ENCODE measurements around the gene RLN3.
A peak's percentile ranks its signal among the peaks of the same experiment; 100 is the strongest.
"Not testable (repeated sequence)": the region's sequence is repeated elsewhere in the genome, so short reads cannot be mapped to it uniquely, and the experiment has no call there.

The RLN3 gene

DNA sequence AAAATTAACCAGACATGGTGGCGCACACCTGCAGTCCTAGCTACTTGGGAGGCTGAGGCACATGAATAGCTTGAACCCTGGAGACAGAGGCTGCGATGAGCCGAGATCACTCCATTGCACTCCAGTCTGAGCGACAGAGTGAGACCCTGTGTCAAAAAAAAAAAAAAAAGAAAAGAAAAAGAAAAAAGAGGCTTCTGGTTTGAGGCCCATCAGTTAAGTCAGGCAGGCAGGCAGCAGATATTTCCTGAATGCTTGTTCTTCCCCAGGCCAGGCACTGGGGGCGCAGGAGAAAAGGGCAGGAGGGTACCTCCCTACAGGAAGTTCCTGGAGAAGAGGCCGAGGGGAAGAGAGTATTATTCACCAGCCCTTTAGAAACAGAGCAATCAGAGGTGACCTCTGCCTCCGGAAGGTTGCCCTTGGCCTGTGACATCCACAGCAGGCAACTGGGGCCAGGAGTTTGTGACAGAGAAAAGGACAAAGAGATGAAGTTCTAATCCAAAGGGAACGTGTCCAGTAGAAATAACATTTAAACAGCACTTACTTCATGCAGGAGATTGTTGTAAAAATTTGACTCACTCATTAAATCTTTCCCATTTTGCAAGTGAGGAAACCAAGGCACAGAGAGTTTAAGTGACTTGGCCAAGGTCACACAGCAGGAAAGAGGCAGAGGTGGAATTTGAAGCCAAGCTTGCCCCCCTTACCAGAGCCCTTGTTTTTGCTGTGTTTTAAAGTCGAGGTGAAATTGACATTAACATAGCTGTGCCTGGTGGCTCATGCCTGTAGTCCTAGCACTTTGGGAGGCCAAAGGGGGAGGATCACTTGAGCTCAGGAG, 4.3 kb upstream of the RLN3 start:
- DNase-seq = no peak

GRCh38 chr19:14026652-14027192, 1.2 kb upstream of the RLN3 start:
- DNase-seq = not testable (repeated sequence)

- DNase-seq = no peak
These were observed 953 bp downstream of the RLN3 start for GRCh38 chr19:14028901-14029300.

- peak; percentile 87 for DNase-seq
These were observed 3.2 kb downstream of the RLN3 start for GRCh38 chr19:14030997-14031718.

- DNase-seq = peak; percentile 86
These were observed 4.0 kb downstream of the RLN3 start, which contains the start of gene IL27RA for GRCh38 chr19:14031719-14032480. Gene IL27RA, plus strand, starts transcription at chr19:14031762. Its CDS starts 111 bp downstream, at chr19:14031873.

GRCh38 chr19:14033946-14034345, 6.0 kb downstream of the RLN3 start:
- DNase-seq = no peak

- not testable (repeated sequence) for DNase-seq
These were observed 7.2 kb downstream of the RLN3 start for GRCh38 chr19:14035159-14035558.

DNA sequence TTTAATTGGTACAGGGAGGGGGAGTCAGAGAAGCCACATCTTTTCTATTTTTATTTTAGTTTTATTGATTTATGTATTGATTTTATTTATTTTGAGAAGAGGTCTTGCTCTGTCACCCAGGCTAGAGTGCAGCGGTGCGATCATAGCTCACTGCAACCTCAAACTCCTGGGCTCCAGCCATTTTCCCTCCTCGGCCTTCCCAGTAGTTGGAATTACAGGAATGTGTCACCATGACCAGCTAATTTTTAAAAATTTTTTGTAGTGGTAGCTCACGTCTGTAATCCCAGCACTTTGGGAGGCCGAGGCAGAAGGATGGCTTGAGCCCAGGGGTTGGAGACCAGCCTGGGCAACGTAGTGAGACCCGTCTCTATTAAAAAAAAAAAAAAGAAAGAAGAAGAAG, 7.8 kb downstream of the RLN3 start:
- DNase-seq = no peak

DNA sequence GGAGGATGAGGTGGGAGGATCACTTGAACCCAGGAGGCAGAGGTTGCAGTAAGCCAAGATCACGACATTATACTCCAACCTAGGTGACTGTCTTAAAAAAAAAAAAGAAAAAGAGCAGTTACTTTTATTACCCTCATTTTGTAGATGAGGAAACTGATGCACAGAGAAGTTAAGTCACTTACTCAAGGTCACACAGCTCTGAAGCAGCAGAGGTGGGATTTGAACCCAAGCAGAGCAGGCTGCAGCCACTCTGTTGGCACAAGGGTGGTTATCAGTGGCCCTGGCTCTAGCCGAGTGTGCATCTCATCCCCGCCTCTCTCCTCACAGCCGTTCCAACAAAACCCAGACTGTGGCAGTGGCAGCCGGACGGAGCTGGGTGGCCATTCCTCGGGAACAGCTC, 11.2 kb downstream of the RLN3 start:
- no peak for DNase-seq

- peak; percentile 73 for DNase-seq
These were observed 15.0 kb downstream of the RLN3 start for GRCh38 chr19:14042659-14043608.

- not testable (repeated sequence) for DNase-seq
These were observed 19.9 kb downstream of the RLN3 start for GRCh38 chr19:14047866-14048265.

GRCh38 chr19:14048443-14049153, 20.6 kb downstream of the RLN3 start:
- peak; percentile 68 for DNase-seq

- no peak for DNase-seq
These were observed 22.6 kb downstream of the RLN3 start for GRCh38 chr19:14050512-14050911.

DNA sequence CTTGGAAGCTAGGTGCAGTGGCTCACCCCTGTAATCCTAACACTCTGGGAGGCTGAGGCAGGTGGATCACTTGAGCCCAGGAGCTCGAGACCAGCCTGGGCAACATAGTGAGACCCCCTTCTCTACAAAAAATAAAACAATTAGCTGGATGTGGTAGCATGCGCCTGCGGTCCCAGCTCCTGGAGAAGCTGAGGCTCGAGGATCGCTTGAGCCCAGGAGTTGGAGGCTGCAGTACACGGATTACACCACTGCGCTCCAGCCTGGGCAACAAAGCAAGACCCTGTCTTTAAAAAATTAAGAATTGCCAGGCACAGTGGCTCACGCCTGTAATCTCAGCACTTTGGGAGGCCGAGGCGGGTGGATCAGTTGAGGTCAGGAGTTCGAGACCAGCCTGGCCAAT, 23.0 kb downstream of the RLN3 start:
- not testable (repeated sequence) for DNase-seq

GRCh38 chr19:14051980-14052379, 24.0 kb downstream of the RLN3 start:
- no peak for DNase-seq

GRCh38 chr19:14052470-14052869, 24.5 kb downstream of the RLN3 start:
- DNase-seq = no peak

- no peak for DNase-seq
These were observed 25.1 kb downstream of the RLN3 start for GRCh38 chr19:14053032-14053431.

DNA sequence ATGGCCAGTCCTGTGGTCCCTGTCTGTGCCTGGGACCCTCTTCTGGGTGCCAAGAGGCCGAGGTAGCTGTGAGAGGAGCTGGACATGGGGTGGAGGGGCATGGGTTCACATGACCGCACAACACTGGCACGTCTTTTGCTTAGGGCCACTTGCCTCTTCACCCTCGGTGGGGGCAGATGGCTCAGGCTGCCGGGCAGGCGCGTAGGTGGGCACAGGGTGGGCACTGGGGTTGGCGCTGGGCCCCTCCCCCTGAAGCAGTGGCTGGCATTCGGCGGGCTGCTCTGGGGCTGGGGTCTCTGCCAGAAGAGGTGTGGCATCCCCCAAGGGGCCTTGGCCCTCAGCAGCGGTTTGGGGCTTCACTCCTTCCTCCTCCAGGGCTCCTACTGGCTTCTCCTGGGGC, 25.6 kb downstream of the RLN3 start:
- no peak for DNase-seq

DNA sequence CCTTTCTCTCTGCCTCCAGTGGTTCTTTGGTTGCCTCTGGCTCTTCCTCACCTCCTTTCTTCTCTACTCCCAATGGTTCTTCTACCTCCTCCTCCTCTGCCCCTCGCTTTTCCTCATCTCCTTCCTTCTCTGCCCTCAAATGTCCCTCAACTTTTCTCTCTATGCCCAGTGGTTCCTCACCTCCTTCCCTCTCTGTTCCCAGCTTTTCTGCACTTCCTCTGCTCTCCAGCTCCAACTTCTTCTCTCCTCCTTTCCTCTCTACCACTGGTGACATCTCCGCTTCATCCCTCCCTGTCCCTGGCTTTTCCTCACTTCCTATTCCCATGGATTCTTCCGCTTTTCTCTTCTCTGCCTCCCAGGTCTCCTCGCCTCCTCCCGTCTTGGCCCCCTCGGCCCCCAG, 26.2 kb downstream of the RLN3 start:
- DNase-seq = no peak

- no peak for DNase-seq
These were observed 26.8 kb downstream of the RLN3 start for GRCh38 chr19:14054721-14055120.

DNA sequence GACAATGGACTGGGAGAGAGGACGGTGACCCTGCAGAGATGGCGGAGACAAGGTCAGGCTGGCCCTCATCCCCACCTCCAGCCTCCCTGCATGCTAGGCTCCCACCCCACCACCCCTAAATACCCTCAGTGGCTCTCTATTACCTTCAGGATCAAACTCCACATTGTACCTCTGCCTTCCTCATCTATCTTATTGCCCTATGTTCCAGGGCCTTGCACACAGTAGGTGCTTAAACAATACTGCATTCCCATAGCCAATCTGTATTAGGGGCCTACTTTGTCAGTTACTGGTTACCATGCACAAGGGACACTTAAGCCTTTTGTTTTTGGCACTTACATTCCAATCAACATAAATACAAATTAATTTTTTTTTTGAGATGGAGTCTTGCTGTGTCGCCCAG, 27.4 kb downstream of the RLN3 start:
- DNase-seq = no peak
